Measurements from ENCODE around the gene MYCBP2. TPM values are rescaled to one million over a fixed set of nuclear protein-coding genes. Genes with fewer than 3 reads are reported as not detected.
A peak's percentile ranks its signal among the peaks of the same experiment; 100 is the strongest.

MYCBP2 gene
- polyA plus RNA-seq, 2 of the 4 experiments (the other 2 are of a cell fraction), result 15.8 to 37.8 TPM

DNA sequence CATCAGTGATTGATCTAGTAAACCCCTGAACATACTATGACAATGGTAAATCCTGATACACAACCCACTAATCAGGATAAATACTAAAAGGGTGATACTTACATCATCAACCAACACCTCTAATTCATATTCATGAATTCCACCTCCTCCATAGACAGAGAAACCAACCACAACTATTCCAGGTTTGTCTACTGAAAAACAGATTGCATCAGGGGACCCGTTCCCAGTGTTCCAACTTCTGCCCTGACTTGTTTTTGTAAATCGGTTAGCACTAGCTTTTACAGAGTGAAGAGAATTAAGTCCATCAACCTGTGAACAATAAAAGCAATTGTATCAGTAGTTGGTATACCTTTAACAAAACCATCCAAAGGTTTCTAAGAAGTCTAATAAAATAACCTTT, 149.2 kb downstream of the MYCBP2 start:
- H3K4me1 ChIP-seq, result no peaks in the 10 kb centered on the region
- ChIA-PET CTCF (no interaction called here), POLR2A (no interaction called here)
- H3K27ac ChIP-seq, result no peak overlapping the region
- TF ChIP-seq, protein P1, sequence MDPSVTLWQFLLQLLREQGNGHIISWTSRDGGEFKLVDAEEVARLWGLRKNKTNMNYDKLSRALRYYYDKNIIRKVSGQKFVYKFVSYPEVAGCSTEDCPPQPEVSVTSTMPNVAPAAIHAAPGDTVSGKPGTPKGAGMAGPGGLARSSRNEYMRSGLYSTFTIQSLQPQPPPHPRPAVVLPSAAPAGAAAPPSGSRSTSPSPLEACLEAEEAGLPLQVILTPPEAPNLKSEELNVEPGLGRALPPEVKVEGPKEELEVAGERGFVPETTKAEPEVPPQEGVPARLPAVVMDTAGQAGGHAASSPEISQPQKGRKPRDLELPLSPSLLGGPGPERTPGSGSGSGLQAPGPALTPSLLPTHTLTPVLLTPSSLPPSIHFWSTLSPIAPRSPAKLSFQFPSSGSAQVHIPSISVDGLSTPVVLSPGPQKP (IDR thresholded peaks at IDR 0.05; ENCODE audit: low read depth, low read length), result no peak
- TF ChIP-seq HEYL (CRISPR knock-in tag; IDR thresholded peaks at IDR 0.05) (no peak), FOSB (CRISPR knock-in tag; IDR thresholded peaks at IDR 0.05) (no peak), CEBPB (IDR thresholded peaks at IDR 0.05) (no peak), HOXA7 (CRISPR knock-in tag; IDR thresholded peaks at IDR 0.05) (no peak), TFCP2L1 (CRISPR knock-in tag; IDR thresholded peaks at IDR 0.05) (no peak), MAFK (IDR thresholded peaks at IDR 0.05; ENCODE audit: partially characterized antibody) (no peak), CBX2 (IDR thresholded peaks at IDR 0.05; ENCODE audit: borderline replicate concordance, low read depth) (no peak), PHF8 (IDR thresholded peaks at IDR 0.05; ENCODE audit: borderline replicate concordance, low read depth) (no peak), SMC3 (IDR thresholded peaks at IDR 0.05) (no peak), RFX5 (IDR thresholded peaks at IDR 0.05) (no peak), NR3C1 (IDR thresholded peaks at IDR 0.05) (no peak), ZFP36 (IDR thresholded peaks at IDR 0.05; ENCODE audit: borderline replicate concordance, partially characterized antibody) (no peak), FOXS1 (CRISPR knock-in tag; IDR thresholded peaks at IDR 0.05) (no peak), HOXB13 (CRISPR knock-in tag; IDR thresholded peaks at IDR 0.05; ENCODE audit: low read depth) (no peak), RAD21 (conservative IDR thresholded peaks at IDR 0.05 in 1 of 2, IDR thresholded peaks at IDR 0.05 in 1 of 2) (no peak), HOXB5 (CRISPR knock-in tag; IDR thresholded peaks at IDR 0.05) (no peak)
- FAIRE-seq (no peak), ATAC-seq (no peak), DNase-seq (ENCODE audit: low read depth in 1 of 2, low spot score in 1 of 2) (no peak)
- H3K9me3 ChIP-seq, result no peaks in the 10 kb centered on the region
- H3K4me2 ChIP-seq, result no peak overlapping the region
- H3K4me3 ChIP-seq, result no peak overlapping the region
- 100% methylated on average over 2 of the region's 2 CpGs for WGBS (ENCODE audit: missing lambda C conversion rate)

DNA sequence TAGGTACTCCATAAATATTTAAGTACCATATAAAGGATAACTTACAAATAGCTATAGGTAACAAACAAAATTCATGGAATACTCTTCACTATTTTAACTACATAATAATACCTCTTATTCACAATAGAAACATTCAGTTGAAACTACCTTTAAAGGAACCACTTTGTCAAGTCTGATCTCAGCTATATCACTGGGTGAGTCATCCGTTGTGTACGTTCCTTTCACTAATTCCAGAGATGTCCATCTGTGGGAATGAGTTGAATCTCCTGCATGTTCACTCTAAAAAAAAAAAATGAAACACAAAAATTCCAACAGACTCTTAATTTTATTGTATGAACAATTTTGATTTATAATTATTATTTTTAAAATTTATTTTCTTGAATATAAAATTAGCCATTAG, 150.5 kb downstream of the MYCBP2 start:
- TF ChIP-seq FOSL2 (IDR thresholded peaks at IDR 0.05) (no peak), FOSL2 (CRISPR knock-in tag; IDR thresholded peaks at IDR 0.05) (peak; percentile 42; the same call in 1 of the 2 replicates), SREBF2 (IDR thresholded peaks at IDR 0.05) (no peak), KDM1A (IDR thresholded peaks at IDR 0.05; ENCODE audit: low read depth) (no peak), KDM5A (IDR thresholded peaks at IDR 0.05) (no peak), PHF8 (IDR thresholded peaks at IDR 0.05; ENCODE audit: borderline replicate concordance, low read depth) (no peak)
- no peak for DNase-seq (ENCODE audit: low read depth in 1 of 2, low spot score in 1 of 2)
- no peak overlapping the region for H3K27ac ChIP-seq
- H3K4me2 ChIP-seq, result no peak overlapping the region
- H3K4me1 ChIP-seq, result no peaks in the 10 kb centered on the region
- POLR2A ChIA-PET, result no interaction called here
- H3K4me3 ChIP-seq, result no peak overlapping the region
- no peak for ATAC-seq
- H3K9me3 ChIP-seq, result no peaks in the 10 kb centered on the region
- CTCF ChIA-PET, result interaction anchor here (0.7 kb wide), 1 partner anchor 45 kb away, joined by 3 read pairs; no protein-coding TSS in a partner anchor
- 69% methylated on average over 2 of the region's 2 CpGs for WGBS (ENCODE audit: missing lambda C conversion rate)
- FAIRE-seq, result no peak

DNA sequence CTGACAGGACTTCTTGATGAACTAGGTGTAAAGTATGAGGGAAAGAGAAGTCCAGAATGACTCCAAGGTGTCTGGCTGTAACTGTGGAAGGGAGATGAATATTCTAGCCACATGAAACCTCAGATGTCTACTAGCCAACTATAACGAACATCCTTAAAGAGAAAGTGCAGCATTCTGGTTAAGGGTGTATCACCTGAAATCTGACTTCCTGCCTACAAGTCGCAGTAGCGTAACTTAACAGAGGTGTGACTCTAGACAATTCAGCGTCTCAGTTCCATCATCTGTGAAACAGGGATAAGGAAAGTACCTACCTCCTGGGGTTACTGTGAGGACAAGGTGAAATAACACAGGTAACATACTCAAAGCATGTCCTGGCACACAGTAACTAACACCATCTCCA, 154.2 kb downstream of the MYCBP2 start:
- FAIRE-seq, result no peak

More for the DNA sequence above, 154.2 kb downstream of the MYCBP2 start:
- Histone ChIP-seq H3K4me1 (no peaks in the 10 kb centered on the region), H3K4me3 (no peak overlapping the region), H3K4me2 (no peak overlapping the region), H3K27ac (no peak overlapping the region), H3K9me3 (no peaks in the 10 kb centered on the region)
- WGBS (ENCODE audit: missing lambda C conversion rate), result 87% methylated on average over 4 of the region's 4 CpGs
- TF ChIP-seq FOXS1 (CRISPR knock-in tag; IDR thresholded peaks at IDR 0.05) (no peak), ZC3H11A (IDR thresholded peaks at IDR 0.05) (no peak), RFX5 (IDR thresholded peaks at IDR 0.05) (no peak), POLR2A (IDR thresholded peaks at IDR 0.05; ENCODE audit: low read length) (no peak), ZNF302 (CRISPR knock-in tag; IDR thresholded peaks at IDR 0.05) (no peak), EHMT2 (IDR thresholded peaks at IDR 0.05; ENCODE audit: low read depth) (no peak)
- TF ChIP-seq, protein P2, sequence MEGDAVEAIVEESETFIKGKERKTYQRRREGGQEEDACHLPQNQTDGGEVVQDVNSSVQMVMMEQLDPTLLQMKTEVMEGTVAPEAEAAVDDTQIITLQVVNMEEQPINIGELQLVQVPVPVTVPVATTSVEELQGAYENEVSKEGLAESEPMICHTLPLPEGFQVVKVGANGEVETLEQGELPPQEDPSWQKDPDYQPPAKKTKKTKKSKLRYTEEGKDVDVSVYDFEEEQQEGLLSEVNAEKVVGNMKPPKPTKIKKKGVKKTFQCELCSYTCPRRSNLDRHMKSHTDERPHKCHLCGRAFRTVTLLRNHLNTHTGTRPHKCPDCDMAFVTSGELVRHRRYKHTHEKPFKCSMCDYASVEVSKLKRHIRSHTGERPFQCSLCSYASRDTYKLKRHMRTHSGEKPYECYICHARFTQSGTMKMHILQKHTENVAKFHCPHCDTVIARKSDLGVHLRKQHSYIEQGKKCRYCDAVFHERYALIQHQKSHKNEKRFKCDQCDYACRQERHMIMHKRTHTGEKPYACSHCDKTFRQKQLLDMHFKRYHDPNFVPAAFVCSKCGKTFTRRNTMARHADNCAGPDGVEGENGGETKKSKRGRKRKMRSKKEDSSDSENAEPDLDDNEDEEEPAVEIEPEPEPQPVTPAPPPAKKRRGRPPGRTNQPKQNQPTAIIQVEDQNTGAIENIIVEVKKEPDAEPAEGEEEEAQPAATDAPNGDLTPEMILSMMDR (IDR thresholded peaks at IDR 0.05), result no peak
- POLR2A ChIA-PET, result no interaction called here
- ATAC-seq (no peak), DNase-seq (ENCODE audit: low read depth in 1 of 2, low spot score in 1 of 2) (no peak)
- CTCF ChIA-PET, result no interaction called here
